GM06990 (cell line): ENCODE results near the gene NTMT1.

ENCODE experiments used
- DNase-seq: peaks from one replicate; pipeline ENCODE4 v3.0.0-alpha.2; 2011; ENCODE audit not compliant: insufficient read length; ENCODE audit errors: extremely low read depth
- H3K27me3 ChIP-seq: replicated peaks from 2 replicates; pipeline ENCODE4 v1.6.0; 2011; ENCODE audit warnings: low read length; ENCODE audit not compliant: control insufficient read depth, insufficient read depth
- H3K36me3 ChIP-seq: 2 replicates; pipeline ENCODE4 v1.5.1; 2011; ENCODE audit warnings: low read length; ENCODE audit not compliant: control insufficient read depth, insufficient read depth
- H3K4me3 ChIP-seq: replicated peaks from 2 replicates; pipeline ENCODE4 v1.5.1; 2011; ENCODE audit warnings: low read depth, mild to moderate bottlenecking, control low read depth, low read length
- TF ChIP-seq, protein P1 (sequence below): IDR thresholded peaks from 2 replicates; pipeline ENCODE4 v1.5.1; 2011; ENCODE audit warnings: low read length, control low read depth, mild to moderate bottlenecking, inconsistent platforms; ENCODE audit not compliant: insufficient read depth, poor library complexity, severe bottlenecking

The NTMT1 gene

DNA sequence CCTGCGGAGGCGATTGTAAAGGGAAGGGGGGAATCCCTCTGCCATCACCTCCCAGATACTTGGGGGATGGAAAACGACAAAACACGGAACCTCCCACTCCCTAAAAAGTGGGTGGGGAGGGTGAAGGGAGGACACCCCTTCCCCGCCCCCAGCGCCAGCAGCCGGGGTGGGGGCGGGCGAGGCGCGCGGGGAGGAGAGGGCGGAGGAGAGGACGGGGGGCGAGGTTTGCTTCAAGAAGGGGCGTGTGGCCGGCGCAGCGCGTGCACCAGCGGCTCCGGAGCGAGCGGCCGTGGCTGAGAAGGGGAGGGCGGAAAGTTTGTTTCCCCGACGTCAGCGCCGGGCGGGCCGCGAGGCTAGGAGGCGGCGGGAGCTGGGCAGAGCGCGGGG, 39.4 kb downstream of the NTMT1 start, which contains the start of gene PRRX2:
Gene PRRX2, plus strand, starts transcription at position 259 of the 387 bp plus-strand sequence. CDS start 221 bp downstream, outside the sequence.
- no peaks in the 10 kb centered on the region for H3K36me3 ChIP-seq
- H3K27me3 ChIP-seq: no peaks in the 10 kb centered on the region; the same call in 1 of the 2 replicates
- TF ChIP-seq, protein P1, sequence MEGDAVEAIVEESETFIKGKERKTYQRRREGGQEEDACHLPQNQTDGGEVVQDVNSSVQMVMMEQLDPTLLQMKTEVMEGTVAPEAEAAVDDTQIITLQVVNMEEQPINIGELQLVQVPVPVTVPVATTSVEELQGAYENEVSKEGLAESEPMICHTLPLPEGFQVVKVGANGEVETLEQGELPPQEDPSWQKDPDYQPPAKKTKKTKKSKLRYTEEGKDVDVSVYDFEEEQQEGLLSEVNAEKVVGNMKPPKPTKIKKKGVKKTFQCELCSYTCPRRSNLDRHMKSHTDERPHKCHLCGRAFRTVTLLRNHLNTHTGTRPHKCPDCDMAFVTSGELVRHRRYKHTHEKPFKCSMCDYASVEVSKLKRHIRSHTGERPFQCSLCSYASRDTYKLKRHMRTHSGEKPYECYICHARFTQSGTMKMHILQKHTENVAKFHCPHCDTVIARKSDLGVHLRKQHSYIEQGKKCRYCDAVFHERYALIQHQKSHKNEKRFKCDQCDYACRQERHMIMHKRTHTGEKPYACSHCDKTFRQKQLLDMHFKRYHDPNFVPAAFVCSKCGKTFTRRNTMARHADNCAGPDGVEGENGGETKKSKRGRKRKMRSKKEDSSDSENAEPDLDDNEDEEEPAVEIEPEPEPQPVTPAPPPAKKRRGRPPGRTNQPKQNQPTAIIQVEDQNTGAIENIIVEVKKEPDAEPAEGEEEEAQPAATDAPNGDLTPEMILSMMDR: no peak
- DNase-seq: no peak
- no peak within 1 kb of the TSS for H3K4me3 ChIP-seq

DNA sequence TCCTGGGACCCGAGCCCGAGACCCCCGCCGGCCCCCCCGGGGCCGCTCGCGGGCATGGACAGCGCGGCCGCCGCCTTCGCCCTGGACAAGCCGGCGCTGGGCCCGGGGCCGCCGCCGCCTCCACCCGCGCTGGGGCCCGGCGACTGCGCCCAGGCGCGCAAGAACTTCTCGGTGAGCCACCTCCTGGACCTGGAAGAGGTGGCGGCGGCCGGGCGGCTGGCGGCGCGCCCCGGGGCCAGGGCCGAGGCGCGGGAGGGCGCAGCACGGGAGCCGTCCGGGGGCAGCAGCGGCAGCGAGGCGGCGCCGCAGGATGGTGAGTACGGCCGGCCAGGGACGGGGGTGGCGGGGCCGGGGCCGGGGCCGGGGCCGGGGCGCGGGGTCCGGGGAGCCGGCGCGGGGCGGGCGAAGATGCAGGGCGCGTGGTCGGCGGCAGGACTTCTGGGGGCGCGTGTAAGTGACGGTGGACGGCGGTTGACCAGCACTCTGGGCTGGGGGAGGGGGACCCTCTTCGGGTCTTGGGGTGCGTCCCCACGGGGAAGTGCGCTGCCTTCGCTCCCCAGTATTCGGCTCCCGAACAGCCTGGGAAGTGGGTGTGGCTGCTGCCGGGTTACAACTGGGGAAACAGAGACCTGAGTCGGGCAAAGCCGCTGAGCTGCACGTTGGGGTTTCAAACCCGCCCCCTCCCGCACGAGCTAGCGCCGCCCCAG, 40.0 kb downstream of the NTMT1 start:
- DNase-seq: no peak
- H3K36me3 ChIP-seq: no peaks in the 10 kb centered on the region
- no peak overlapping the region for H3K4me3 ChIP-seq
- TF ChIP-seq, protein P1: no peak
- H3K27me3 ChIP-seq: peaks cover 2% of the 10 kb centered on the region; the same call in 1 of the 2 replicates

DNA sequence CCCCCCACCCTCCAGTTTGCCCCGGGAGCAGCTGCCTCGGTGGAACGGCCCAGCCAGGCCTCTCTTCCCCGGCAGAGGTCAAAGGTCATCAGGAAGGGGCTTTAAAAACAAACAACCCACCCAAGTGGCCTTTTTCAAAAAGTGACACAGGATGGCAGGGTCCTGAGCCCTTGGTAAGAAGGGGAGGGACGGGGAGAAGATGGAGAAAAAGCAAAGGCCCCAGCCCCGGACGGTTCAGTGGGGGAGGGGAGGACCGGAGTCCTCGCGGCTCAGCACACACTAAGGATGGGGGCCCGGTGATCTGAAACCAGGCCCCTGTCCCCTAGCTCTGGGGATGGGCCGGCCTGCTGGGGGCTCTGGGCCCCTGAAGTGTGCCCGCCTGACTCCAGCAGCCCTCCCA, 40.6 kb downstream of the NTMT1 start:
- Histone ChIP-seq H3K27me3 (peaks cover 2% of the 10 kb centered on the region), H3K4me3 (no peak overlapping the region), H3K36me3 (no peaks in the 10 kb centered on the region)
- DNase-seq: no peak
- TF ChIP-seq, protein P1: no peak

DNA sequence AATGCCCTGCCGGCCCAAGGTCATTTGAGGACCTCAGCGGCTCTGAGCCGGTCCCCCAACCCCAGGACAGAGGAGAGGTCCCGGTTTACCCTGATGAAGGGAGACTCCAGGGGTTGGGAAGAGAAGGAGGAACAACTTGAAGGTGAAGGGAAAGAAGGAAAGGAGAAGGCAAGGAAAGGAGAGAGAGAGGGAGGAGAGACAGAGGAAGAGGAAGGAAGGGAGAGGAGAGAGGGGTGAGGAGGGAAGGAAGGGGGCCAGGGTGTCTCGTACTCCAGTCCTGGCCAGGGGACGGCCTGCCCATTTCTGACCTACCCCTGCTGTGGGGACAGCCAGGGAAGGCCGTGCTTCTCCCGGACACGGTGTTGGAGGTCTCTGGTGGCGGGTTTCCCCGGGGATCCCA, 41.4 kb downstream of the NTMT1 start:
- Histone ChIP-seq H3K27me3 (peaks cover 2% of the 10 kb centered on the region), H3K36me3 (no peaks in the 10 kb centered on the region), H3K4me3 (no peak overlapping the region)
- TF ChIP-seq, protein P1: no peak
- no peak for DNase-seq

DNA sequence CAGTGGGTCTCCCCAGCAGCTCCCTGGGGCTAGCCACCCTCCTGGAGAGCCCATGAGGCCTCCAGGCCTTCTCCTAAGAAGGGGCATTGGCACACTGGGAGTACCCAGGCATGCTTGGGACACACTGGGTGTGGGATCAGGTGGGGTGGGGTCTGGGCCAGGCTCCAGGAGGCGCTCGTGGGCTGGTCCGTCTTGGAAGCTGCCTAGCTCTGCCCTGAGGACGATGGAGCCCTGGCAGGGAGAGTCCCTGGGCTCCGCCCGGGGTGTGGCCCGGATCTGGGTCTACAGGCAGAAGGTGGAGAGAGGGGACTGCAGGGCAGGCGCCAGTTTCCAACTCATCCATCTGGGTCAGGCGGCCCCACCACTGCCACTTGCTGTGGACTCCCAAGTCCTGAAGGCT, 41.9 kb downstream of the NTMT1 start:
- Histone ChIP-seq H3K4me3 (no peak overlapping the region), H3K27me3 (peaks cover 2% of the 10 kb centered on the region), H3K36me3 (no peaks in the 10 kb centered on the region)

More for the DNA sequence above, 41.9 kb downstream of the NTMT1 start:
- DNase-seq: no peak
- TF ChIP-seq, protein P1: no peak
